GM18861 (cell line): ENCODE results near the gene CHPF2.
A peak's percentile ranks its signal among the peaks of the same experiment; 100 is the strongest.

ENCODE experiments used
- ATAC-seq: cut with Tn5 transposase; IDR thresholded peaks from one replicate; pipeline ENCODE4 v1.9.1; 2021; ENCODE audit not compliant: unreplicated experiment

The CHPF2 gene

DNA sequence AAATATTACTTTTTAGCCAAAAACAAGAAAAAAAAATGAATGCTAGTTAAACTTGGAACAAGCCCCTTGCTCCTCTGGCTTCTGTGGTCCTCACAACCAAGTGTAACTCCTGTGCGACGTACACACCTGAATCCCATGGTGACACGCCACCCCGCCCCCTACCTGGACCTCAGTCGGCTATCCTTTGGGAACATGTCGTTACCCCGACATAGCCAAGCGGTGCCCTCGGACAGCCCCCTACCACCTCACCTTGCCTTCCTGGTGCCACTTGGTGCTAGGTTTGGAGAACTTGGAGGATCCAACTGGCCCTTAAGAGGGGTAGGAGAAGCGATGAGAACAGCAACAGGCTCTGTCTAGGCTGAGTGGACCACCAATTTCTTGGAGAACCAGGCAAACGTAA lies 28.2 kb downstream of the CHPF2 start:
- ATAC-seq, result no peak

DNA sequence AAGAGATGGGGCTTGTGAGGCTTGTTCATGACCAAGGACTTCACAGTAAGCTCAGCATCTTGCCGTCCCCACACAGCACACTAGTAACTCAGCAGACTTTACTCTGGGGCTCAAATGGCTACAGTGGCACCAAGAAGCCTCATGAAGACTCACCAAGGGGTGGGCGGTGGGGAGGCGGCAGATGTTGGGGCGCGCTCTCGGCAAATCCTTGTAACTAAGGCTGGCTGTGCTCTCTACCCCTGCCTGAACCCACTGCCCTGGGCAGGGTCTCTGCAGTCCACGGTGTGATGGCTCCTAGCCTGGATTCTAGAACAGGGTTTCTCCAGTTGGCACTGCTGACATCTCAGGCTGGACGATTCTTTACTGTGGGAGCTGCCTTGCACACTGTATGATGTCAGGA lies 28.6 kb downstream of the CHPF2 start:
- ATAC-seq, result no peak

DNA sequence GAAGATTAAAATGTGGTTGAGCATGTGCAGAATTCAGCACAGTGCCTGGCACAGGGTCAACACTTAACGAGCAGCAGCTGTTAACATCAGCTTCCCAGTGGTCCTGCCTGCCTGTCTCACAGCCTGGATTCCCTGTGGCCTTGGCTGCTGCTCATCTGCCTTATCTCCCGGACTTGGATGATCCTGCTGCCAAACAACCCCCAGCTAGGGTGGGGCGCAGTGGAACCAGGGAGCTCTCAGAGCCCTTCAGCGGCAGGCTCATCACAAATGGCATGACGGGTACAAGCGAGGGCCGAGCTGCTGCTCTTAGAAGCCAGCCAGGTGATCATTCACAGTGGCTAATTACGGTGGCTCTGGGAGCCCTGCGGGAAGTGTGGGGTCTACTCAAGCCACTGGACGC lies 29.2 kb downstream of the CHPF2 start:
- no peak for ATAC-seq

DNA sequence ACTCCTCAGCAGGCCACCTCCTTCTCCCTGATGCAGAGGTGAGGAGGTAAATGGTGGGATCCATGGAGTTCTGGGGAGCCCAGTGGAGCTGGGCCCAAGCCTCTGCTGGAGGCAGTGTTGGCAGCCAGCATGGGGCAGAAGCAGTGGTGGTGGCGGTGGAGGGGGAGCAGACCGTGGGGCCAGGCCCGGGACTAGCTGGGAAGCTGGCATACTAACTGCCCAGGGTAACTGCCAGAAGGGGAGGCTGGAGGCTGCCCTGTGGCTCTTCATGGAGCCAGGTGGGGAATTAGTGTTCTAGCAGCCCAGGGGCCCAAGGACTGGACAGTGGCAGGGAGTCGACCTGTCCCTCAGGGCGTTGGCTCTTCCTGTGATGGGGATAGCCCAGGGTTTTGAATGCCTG lies 32.3 kb downstream of the CHPF2 start:
- ATAC-seq, result no peak

DNA sequence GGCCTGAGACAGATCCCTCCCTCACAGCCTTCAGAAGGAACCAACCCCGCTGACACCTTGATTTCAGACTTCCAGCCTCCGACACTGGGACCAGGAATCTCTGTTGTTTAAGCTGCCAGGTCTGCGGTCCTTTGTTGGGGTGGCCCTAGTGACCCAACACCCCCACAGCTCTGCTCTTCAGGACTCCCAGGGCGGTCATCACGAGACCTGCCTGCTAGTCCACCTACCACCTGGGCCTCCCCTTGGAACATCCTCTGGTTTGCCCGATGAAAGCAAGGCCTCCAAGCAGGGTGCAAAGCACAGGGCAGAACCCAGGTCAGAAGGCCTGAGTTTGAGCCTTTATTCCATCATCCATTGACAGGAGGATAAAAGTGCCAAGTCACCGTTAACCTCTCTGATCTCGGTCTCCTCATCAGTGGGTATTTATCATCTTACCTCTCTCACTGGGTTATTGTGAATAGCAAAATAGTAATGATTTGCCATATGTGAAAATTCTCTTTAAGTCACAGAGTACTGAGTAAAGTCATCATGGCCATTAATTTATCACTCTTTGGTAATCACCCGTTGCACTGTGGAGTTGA lies 33.2 kb downstream of the CHPF2 start:
- no peak for ATAC-seq

DNA sequence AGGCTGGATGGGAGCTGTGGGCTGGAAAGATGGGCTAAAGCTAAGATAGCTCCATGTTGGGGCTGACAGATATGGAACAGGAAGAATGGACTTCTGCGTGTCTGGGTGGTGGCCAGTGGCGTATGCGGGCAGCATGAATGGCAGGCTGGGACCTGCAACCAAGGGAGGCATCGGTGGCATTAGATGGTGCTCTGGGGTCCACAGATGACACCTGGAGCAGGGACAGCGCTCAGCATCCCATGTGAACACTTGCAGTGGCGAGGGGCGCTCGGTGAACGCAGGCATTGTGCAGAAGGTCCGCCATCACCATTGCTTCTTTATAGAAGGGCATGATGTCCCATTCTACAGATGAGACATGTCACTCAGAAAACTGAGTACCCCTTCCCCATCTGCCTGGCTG lies 37.2 kb downstream of the CHPF2 start:
- ATAC-seq, result no peak

DNA sequence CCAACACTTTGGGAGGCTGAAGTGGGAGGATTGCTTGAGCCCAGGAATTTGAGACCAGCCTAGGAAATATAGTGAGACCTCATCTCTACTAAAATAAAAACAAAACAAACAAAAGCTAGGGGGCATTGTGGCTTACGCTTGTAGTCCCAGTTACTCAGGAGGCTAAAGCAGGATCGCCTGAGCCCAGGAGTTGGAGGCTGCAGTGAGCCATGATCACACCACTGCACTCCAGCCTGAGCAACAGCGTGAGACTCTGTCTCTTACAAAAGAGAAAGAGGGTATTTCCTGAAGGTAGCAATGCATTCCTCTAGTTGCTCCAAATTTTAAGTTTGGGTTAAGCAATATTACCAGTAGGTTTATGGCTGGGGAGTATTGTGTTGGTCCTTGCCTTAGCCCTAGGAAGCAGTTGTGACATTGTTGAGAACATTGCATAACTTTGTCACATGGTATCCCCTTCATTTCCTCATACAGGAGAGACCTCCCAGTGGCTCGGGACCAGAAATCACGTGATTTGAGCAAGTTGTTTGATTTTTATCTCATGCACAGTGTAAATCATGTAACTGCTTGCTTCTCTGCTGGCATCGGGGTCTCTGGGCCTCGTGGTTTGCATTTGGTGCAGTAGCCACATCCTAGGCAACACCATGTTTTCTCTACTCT lies 39.5 kb downstream of the CHPF2 start:
- ATAC-seq, result no peak

DNA sequence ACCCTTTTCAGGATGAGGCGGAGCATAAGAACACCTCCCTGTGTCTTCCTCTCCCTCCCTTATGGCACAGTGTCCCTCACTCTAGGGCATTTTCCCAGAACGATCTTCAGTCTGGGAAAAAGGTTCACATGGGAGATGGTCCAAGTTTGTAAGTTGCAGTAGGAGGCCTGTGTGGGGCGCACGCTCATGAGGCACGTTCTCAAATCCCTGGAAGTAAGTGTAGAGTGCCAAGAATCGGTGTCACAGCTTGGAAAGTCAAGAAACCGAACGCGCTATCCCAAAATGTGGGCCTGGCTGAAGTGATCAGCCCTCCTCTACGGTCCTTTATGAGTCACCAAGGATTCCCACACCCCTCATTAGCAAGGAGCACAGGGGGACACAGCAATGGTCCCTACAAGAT lies 40.1 kb downstream of the CHPF2 start:
- ATAC-seq, result no peak

DNA sequence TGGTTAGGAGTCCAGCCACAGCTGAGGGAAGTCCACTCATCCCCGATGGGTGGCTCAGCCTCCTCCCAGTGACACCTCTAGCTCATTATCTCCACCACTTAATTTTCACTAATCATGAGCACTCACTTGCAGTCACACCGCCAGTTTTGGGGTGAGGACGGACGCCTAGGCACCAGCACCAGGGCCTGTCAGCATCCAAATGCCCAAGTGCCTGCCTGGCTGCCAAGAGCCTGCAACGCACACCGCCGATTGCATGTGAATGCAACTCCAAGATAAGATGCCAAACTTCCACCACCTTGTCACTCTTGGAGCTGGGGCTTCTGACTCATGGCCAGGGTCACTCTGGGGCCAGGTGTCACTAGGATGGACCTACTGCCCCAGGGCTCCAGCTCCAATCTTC lies 40.6 kb downstream of the CHPF2 start:
- no peak for ATAC-seq

DNA sequence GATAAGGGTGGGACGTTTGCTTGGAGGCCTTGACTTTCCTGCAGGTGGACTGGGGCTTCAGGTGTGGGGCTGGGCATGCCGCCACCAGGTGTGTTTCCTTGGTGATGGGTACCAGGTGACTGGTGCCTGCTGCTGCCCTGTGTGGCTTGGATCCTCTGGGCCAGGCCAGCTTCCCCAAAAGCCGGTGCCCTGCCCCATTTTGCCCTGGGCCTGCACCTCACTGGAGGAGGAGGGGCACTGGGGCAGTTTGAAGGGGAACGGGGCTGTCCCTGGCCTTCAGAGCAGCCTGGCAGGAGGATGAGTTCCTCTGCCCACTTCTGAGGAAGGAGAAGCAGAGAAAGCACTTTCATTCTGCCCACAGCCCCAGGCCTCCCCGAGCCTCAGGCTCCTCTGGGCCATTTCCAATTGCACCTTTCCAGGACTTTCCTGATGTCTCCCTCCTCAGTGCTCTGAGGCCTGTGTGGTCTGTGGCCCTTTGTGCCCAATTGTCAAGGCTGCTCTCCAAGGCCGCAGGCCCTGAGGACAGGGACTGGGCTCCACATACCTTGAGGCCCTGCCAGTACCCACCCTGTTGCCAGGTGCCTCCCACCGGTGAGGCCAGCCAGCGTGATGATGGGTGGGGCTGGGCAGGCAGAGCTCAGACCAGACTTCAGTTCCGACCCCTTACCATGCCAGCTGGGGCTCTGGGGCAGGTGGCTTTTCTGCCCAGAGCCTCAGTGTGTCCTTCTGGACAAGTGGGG lies 41.5 kb downstream of the CHPF2 start:
- no peak for ATAC-seq

DNA sequence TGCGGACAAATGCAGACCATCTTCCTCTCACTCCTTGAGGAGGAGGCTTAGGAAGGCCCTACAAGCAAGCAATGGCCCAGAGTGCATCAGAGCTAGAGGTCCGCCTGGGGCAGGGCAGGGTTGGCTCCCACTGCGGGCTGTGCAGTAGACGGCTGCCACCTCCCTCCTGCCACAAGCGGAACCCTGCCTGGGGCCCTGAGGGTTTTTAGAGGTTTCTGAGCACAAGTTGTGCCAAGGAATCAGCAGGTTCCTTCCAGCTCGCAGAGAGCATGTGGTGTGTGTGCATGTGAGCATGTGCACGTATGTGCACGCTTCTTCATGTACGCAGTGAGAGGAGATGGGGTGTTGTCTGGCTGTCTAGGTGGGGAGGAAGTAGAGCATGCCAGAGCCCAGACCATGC lies 42.1 kb downstream of the CHPF2 start:
- no peak for ATAC-seq

DNA sequence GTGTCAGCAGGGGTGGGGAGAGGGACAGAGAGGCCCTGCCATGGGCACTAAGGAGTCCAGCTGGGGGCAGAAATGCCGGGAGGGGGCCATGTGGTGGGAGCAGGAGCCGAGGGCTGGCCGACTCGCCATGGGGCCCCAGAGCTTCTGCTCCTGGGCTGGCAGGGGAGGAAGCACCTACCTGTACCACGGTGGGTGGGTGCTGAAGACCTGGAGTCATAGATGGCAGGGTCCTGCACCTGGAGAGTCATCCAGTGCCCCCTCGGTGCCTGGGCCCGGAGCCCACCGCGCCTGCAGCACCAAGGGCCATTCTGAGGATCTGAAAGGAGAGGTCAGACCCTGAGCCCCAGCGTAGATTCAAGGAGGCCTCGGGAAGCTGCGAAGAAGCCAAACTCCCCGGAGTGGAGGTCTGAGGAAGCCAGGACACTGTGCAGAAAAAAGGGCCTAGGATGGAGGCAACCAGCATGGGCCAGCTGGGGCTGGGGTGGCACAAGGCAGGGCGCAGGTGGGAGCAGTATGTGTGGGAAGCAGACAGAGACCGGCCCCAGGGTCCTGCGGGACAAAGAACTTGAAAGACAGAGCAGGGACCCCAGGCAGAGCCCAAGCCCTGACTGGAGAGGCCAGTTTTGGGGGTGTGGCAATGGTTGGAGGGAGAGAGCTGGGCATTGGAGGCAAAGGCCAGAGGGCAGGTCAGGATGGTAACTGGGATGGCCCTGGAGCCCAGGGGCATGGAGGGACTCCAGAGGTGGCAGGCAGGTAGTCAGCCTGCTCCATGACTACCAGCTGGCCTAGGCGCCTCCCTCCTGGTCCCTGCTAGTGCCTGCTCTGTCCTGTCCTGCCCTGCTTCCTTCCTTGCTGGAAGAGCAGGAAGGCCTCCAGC lies 42.9 kb downstream of the CHPF2 start:
- ATAC-seq, result no peak

DNA sequence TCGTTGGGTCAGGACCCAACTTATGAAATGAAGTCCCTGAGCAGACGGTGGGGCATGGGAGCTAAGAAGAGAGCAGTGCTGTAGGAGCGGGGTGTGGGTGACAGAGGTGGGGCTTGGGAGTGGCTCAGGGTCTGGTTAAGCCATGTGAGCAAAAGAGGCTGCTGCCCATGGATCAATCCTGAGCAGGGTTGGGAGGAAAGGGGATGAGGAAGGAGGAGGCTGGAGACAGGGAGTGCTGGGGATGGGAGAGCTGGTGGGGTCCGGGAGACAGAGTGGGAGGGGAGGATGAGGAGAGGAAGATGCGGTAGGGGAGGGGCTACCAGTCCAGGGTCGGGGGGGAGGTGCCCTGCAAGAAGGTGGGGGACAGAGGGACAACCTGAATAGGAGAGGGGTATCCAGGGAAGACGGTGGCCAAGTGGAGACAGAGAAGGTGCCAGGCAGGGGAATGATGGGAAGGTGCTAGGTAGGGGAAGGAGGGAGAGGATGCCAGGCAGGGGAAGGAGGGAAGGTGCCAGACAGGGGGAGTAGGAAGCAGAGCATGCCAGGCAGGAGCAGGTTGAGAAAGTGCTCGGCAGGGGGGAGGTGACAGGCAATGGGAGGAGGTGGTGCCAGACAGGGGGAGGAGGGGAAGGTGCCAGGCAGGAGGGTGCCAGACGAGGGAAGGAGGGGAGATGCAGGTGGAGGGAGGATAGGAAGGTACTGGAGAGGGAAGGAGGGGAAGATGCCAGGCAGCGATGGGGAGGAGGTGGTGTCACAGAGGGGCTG lies 43.7 kb downstream of the CHPF2 start:
- ATAC-seq, result no peak

DNA sequence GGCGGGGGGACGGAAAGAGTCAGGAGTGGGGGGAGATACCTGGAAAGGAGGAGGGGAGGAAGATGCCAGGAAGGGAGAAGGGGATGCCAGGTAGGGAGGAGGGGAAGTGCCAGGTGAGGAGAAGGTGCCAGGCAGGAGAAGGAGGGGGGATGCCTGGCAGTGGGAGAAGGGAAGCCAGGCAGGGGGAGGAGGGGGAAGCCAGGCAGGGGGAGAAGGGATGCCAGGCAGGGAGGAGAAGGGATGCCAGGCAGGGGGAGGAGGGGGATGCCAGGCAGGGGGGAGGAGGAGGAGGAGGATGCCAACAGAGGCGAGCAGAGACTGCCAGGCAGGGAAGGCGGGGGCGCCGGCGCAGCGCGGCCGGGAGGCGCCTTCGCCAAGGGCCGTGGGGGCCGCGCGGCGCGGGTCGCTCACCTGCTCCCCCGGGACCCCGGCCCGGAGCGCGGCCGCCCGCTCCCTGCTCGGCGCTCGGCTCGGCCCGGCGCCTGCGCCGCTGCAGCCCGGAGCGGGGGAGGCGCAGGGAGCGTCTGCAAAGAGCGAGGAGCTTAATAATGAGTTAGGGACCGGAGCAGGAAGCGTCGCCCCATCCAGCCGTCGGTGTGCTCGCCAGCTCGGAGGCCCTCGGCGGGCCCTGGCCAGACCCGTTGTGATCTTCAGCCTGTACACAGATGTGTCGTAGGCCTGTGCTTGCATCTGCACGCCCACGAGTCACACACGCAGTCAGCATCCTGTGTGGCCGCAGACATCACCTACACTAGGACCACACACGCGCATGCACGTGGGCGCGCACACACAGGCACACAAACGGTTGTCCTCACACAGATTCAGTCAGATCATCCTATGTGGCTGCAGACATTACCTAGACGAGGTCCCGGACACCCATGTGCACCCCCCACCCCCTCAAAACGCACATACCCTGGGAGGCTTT lies 44.6 kb downstream of the CHPF2 start:
- ATAC-seq, result peak; percentile 56

DNA sequence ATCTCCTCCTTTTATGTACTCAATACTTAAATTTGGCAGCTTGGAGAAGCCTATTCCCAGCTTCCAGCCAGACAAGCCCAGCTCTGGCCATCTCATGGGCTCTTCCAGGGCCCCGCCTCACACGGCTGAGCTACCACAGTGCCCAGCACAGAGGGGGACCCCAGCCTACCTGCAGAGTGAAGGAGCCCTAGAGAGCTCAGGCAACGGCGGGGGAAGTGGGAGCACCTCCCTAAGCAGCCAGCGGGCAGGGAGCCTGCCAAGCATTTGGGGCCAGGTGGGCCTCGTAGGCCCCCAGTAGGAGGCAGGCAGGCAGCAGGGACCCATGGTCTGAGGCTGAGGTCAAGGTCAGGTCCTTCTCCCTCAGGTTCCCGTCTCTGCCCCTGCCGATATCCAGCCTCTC lies 45.3 kb downstream of the CHPF2 start:
- ATAC-seq, result no peak

DNA sequence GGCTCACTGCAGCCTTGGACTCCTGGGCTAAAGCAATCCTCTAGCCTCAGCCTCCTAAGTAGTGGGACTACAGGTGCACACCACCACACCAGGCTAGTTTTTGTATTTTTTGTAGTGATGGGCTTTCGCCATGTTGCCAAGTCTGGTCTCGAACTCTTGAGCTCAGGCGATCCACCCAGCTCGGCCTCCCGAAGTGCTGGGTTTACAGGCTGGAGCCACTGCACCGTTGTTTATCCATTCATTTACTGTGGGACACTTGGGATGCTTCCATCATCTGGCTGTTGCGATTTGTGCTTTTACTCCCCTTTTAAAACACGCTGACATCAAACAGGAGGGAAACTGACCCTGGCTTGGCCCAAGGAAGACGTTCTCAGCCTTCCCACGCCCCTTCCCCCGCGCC lies 46.7 kb downstream of the CHPF2 start:
- no peak for ATAC-seq

DNA sequence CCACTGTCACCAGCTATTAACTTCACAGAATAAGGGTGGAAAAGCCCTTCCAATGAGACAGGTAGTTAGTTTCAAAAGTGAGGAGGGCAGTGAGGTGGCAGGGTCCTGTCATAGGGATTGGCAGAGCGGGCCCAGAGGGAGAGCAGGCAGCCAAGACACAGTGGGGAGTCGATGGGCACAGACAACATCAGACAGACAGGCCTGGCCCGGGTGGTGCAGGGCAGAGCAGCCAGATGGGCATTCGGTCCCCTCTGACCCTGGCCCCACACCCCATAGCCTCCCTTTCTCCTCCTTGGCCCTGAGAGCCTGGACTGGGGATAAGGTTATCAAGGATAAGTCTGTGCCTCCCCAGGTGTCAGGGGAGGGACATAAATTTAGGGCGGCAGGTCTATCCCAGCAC lies 47.6 kb downstream of the CHPF2 start:
- ATAC-seq, result no peak

DNA sequence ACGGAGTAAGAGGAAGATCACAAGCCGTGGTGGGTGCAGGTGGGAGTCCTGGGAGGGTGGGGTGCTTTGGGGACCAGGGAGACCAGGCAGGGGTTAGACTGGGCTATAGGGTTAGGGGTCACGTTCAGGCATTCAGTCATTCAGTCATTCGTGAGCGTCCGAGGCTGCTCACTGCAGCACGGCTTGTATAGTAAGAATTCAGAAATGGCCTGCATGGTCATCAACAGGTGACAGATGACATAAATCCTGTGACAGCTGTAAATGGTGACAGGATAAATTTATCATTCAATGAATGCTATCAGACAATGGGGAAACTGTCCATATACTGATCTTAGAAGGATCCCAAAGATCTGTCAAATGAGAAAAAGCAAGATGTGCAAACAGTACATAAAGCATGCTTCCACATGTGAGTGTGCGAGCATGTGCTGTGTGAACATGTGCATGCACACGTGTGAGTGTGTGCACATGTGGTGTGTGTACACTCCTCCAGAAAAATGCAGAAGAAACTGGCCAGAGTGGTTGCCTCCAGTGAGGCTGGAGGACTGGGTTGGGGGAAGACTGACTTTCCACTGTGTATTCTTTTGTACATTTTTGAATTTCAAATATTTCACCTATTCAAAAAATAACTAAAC lies 48.2 kb downstream of the CHPF2 start:
- ATAC-seq, result no peak

DNA sequence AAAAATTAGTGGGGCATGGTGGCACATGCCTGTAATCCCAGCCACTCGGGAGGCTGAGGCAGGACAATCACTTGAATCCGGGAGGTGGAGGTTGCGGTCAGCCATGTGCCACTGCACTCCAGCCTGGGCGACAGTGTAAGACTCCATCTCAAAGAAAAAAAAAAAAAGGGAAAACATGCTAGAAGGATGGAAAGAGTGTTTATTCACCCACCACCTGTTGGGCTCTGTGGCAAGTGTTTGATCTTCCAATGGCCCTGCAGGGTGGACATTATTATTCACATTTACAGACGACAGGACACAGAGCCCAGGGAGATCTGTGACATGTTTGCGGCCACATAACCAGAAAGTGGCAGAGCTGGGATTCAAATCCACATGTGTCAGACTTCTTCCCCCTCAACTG lies 49.4 kb downstream of the CHPF2 start:
- ATAC-seq, result no peak
